HepG2 (cell line): ENCODE measurements around the gene ENO1. TPM values are rescaled to one million over a fixed set of nuclear protein-coding genes. Genes with fewer than 3 reads are reported as not detected.
A peak's percentile ranks its signal among the peaks of the same experiment; 100 is the strongest.

Experiments used
- AHDC1 ChIP-seq: sonication (generic); formaldehyde crosslinking; IDR thresholded peaks from 2 replicates; pipeline ENCODE4 v1.5.1; 2020; ENCODE audit warnings: mild to moderate bottlenecking, missing genetic modification reagents, borderline replicate concordance
- KLF13 ChIP-seq: sonication (generic); formaldehyde crosslinking; IDR thresholded peaks from 2 replicates; pipeline ENCODE4 v1.4.0; 2020; ENCODE audit warnings: mild to moderate bottlenecking, missing genetic modification reagents
- NFE2 ChIP-seq: sonication (generic); formaldehyde crosslinking; IDR thresholded peaks from 2 replicates; pipeline ENCODE4 v1.4.0; 2020; ENCODE audit warnings: missing genetic modification reagents
- NR2F2 ChIP-seq: IDR thresholded peaks from 2 replicates; pipeline ENCODE4 v1.6.1; 2012; ENCODE audit warnings: low read depth, inconsistent platforms, borderline replicate concordance
- SYNCRIP ChIP-seq: fragments of 200-400 bp; formaldehyde crosslinking; IDR thresholded peaks from 2 replicates; pipeline ENCODE4 v1.6.1; 2018; ENCODE audit warnings: mild to moderate bottlenecking, low read depth, low read length; ENCODE audit not compliant: insufficient read depth
- YEATS2 ChIP-seq: sonication (generic); formaldehyde crosslinking; IDR thresholded peaks from 2 replicates; pipeline ENCODE4 v1.4.0; 2020; ENCODE audit warnings: missing genetic modification reagents, borderline replicate concordance
- ZFX ChIP-seq: sonication (generic); formaldehyde crosslinking; IDR thresholded peaks from 2 replicates; pipeline ENCODE4 v1.4.0; 2020; ENCODE audit warnings: mild to moderate bottlenecking, low read depth, missing genetic modification reagents, moderate library complexity
- ZMYM4 ChIP-seq: sonication (generic); formaldehyde crosslinking; IDR thresholded peaks from 2 replicates; pipeline ENCODE4 v1.8.1; 2023; ENCODE audit warnings: mild to moderate bottlenecking, missing genetic modification reagents
- ZNF24 ChIP-seq: fragments of 450-650 bp; IDR thresholded peaks from 2 replicates; pipeline ENCODE4 v1.6.1; 2017; ENCODE audit warnings: antibody characterized with exemption, mild to moderate bottlenecking
- ZNF274 ChIP-seq: sonication (generic); formaldehyde crosslinking; IDR thresholded peaks from 2 replicates; pipeline ENCODE4 v1.5.1; 2020; ENCODE audit warnings: mild to moderate bottlenecking, missing genetic modification reagents
- ZNF333 ChIP-seq: sonication (generic); formaldehyde crosslinking; IDR thresholded peaks from 2 replicates; pipeline ENCODE4 v1.4.0; 2020; ENCODE audit warnings: mild to moderate bottlenecking, missing genetic modification reagents, borderline replicate concordance
- ZNF335 ChIP-seq: sonication (generic); formaldehyde crosslinking; IDR thresholded peaks from 2 replicates; pipeline ENCODE4 v1.4.0; 2020; ENCODE audit warnings: missing genetic modification reagents
- ZNF441 ChIP-seq: sonication (generic); formaldehyde crosslinking; IDR thresholded peaks from 2 replicates; pipeline ENCODE4 v1.7.0; 2021; ENCODE audit warnings: missing genetic modification reagents, borderline replicate concordance
- ZNF629 ChIP-seq: sonication (generic); formaldehyde crosslinking; conservative IDR thresholded peaks from 2 replicates; pipeline ENCODE4 v1.5.0; 2020; ENCODE audit warnings: missing genetic modification reagents
- ZNF672 ChIP-seq: sonication (generic); formaldehyde crosslinking; IDR thresholded peaks from 2 replicates; pipeline ENCODE4 v1.8.1; 2022; ENCODE audit warnings: missing genetic modification reagents
- ZNF766 ChIP-seq: sonication (generic); formaldehyde crosslinking; IDR thresholded peaks from 2 replicates; pipeline ENCODE4 v1.5.0; 2020; ENCODE audit warnings: missing genetic modification reagents, borderline replicate concordance
- ZSCAN21 ChIP-seq: sonication (generic); formaldehyde crosslinking; IDR thresholded peaks from 2 replicates; pipeline ENCODE4 v1.8.0; 2022; ENCODE audit warnings: mild to moderate bottlenecking, missing genetic modification reagents, moderate library complexity, borderline replicate concordance
- ZSCAN22 ChIP-seq: sonication (generic); formaldehyde crosslinking; IDR thresholded peaks from 2 replicates; pipeline ENCODE4 v1.4.0; 2020; ENCODE audit warnings: mild to moderate bottlenecking, missing genetic modification reagents
- polyA plus RNA-seq, 8 experiments: library from polyadenylated mRNA; depleted of rRNA in 3 of 8; stranded (reverse) in 7 of 8; unstranded in 1 of 8; fragments of >200 nt; fragmentation: Illumina TruSeq in 4 of 8; extraction: Trizol in 4 of 8; gene quantifications; 2 replicates each; pipeline versions ENCODE4 v1.2.1 to v1.2.3, GENCODE V29; 2011 to 2016; ENCODE audit warnings: low read depth in 4 of 8, missing spikeins in 1 of 8, mixed read lengths in 1 of 8; ENCODE audit not compliant: insufficient read depth in 1 of 8
- total RNA-seq, 5 experiments: library from RNA; depleted of rRNA; stranded (reverse); fragments of >200 nt; fragmentation: Illumina TruSeq; extraction: Trizol; gene quantifications; 2 replicates each; pipeline ENCODE4 v1.2.3, GENCODE V29; 2016; ENCODE audit warnings: low read depth in 1 of 5
- TF ChIP-seq, protein P1 (sequence below): sonication (generic); formaldehyde crosslinking; IDR thresholded peaks from 2 replicates; pipeline ENCODE4 v1.4.0; 2020; ENCODE audit warnings: missing genetic modification reagents
- TF ChIP-seq, protein P2 (sequence below): IDR thresholded peaks from 2 replicates; pipeline ENCODE4 v1.6.1; 2018; ENCODE audit warnings: missing genetic modification reagents
- TF ChIP-seq, protein P3 (sequence below): sonication (generic); formaldehyde crosslinking; IDR thresholded peaks from 2 replicates; pipeline ENCODE4 v1.8.0; 2022; ENCODE audit warnings: low read depth, missing genetic modification reagents

The ENO1 gene
- total and polyA plus RNA-seq, 2 of the 13 experiments (the other 11 are each of a cell fraction or from before 2014, with no cell fraction given) = 1,559 to 3,103 TPM

DNA sequence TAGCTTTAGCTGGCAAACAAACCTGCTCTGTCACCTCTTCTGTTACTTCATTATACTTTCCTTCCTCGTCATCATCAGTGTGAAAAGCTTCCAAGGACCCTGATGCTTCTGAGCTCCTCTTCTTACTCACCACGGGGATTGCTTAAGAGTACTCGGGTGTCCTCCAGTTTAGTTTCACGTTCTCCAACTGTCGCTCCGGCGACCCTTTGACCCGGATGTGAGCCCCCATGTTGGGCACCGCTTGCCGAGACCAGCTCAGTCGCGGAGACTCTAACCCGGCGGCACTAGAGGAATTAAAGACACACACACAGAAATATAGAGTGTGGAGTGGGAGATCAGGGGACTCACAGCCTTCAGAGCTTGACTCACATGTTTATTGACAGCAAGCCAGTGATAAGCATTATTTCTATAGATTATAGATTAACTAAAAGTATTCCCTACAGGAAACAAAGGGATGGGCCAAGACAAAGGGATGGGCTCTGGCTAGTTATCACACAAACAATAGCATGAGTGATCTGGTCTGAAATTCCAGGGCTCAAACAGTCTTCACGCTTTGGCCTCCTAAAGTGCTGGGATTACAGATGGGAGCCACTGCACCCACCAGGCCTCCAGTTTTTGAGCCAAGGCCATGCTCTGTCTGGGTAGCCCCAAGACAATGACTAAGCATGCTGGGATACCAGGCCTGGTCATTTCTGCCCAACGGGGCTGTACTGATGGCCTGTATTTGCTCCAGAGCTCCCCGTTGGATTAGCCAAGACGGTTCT, 30.1 kb upstream of the ENO1 start (continued):
- TF ChIP-seq, protein P1, sequence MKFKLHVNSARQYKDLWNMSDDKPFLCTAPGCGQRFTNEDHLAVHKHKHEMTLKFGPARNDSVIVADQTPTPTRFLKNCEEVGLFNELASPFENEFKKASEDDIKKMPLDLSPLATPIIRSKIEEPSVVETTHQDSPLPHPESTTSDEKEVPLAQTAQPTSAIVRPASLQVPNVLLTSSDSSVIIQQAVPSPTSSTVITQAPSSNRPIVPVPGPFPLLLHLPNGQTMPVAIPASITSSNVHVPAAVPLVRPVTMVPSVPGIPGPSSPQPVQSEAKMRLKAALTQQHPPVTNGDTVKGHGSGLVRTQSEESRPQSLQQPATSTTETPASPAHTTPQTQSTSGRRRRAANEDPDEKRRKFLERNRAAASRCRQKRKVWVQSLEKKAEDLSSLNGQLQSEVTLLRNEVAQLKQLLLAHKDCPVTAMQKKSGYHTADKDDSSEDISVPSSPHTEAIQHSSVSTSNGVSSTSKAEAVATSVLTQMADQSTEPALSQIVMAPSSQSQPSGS (CRISPR knock-in tag) = no peak
- TF ChIP-seq, protein P2, sequence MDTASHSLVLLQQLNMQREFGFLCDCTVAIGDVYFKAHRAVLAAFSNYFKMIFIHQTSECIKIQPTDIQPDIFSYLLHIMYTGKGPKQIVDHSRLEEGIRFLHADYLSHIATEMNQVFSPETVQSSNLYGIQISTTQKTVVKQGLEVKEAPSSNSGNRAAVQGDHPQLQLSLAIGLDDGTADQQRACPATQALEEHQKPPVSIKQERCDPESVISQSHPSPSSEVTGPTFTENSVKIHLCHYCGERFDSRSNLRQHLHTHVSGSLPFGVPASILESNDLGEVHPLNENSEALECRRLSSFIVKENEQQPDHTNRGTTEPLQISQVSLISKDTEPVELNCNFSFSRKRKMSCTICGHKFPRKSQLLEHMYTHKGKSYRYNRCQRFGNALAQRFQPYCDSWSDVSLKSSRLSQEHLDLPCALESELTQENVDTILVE (CRISPR knock-in tag) = no peak
- no peak for TF ChIP-seq ZNF274 (CRISPR knock-in tag)
- TF ChIP-seq ZNF24 = no peak
- no peak for TF ChIP-seq ZSCAN21 (CRISPR knock-in tag)
- no peak for TF ChIP-seq YEATS2 (CRISPR knock-in tag)
- TF ChIP-seq, protein P3, sequence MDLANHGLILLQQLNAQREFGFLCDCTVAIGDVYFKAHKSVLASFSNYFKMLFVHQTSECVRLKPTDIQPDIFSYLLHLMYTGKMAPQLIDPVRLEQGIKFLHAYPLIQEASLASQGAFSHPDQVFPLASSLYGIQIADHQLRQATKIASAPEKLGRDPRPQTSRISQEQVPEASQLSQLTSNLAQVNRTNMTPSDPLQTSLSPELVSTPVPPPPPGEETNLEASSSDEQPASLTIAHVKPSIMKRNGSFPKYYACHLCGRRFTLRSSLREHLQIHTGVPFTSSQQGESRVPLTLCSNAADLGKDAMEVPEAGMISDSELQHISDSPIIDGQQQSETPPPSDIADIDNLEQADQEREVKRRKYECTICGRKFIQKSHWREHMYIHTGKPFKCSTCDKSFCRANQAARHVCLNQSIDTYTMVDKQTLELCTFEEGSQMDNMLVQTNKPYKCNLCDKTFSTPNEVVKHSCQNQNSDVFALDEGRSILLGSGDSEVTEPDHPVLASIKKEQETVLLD (CRISPR knock-in tag) = no peak
- no peak for TF ChIP-seq ZNF672 (CRISPR knock-in tag)
- TF ChIP-seq ZNF441 (CRISPR knock-in tag) = no peak
- TF ChIP-seq ZSCAN22 (CRISPR knock-in tag) = no peak
- TF ChIP-seq ZNF333 (CRISPR knock-in tag) = no peak
- TF ChIP-seq ZNF766 (CRISPR knock-in tag) = no peak
- TF ChIP-seq ZNF335 (CRISPR knock-in tag) = no peak
- TF ChIP-seq ZFX (CRISPR knock-in tag) = peak; percentile 30; the same call in 1 of the 2 replicates
- no peak for TF ChIP-seq NR2F2
- 0 out of 2 replicates have a peak, but pooled peaks have one; percentile 21 for TF ChIP-seq AHDC1 (CRISPR knock-in tag)
- no peak for TF ChIP-seq ZMYM4
- TF ChIP-seq ZNF629 = no peak
- TF ChIP-seq KLF13 (CRISPR knock-in tag) = no peak
- no peak for TF ChIP-seq SYNCRIP
- no peak for TF ChIP-seq NFE2
